HG03442 (cell line): ENCODE results near the gene PIK3CB.
A peak's percentile ranks its signal among the peaks of the same experiment; 100 is the strongest.

Experiments used
- ATAC-seq: cut with Tn5 transposase; IDR thresholded peaks from one replicate; pipeline ENCODE4 v1.9.1; 2021; ENCODE audit warnings: mild to moderate bottlenecking, moderate library complexity; ENCODE audit not compliant: unreplicated experiment

Gene PIK3CB

GRCh38 chr3:138834596-138835396 lies at the start of gene PIK3CB:
TSS of gene PIK3CB (minus strand) at chr3:138834928. CDS start at chr3:138759343, 75,585 bp downstream.
- peak; percentile 91 for ATAC-seq

GRCh38 chr3:138881233-138881632 lies 46.5 kb upstream of the PIK3CB start:
- ATAC-seq = no peak

GRCh38 chr3:138879541-138880380 lies 45.0 kb upstream of the PIK3CB start:
- no peak for ATAC-seq

- no peak for ATAC-seq
Observed at GRCh38 chr3:138877226-138877625, 42.5 kb upstream of the PIK3CB start.

- no peak for ATAC-seq
Observed at GRCh38 chr3:138875754-138876664, 41.3 kb upstream of the PIK3CB start.

GRCh38 chr3:138875096-138875753 lies 40.5 kb upstream of the PIK3CB start:
- no peak for ATAC-seq

GRCh38 chr3:138873471-138874278 lies 38.9 kb upstream of the PIK3CB start:
- no peak for ATAC-seq

- ATAC-seq = no peak
Observed at GRCh38 chr3:138872632-138873031, 37.9 kb upstream of the PIK3CB start.

GRCh38 chr3:138867996-138868395 lies 33.3 kb upstream of the PIK3CB start:
- no peak for ATAC-seq

GRCh38 chr3:138863776-138864113 lies 29.0 kb upstream of the PIK3CB start:
- ATAC-seq = no peak

GRCh38 chr3:138862924-138863775 lies 28.4 kb upstream of the PIK3CB start:
- ATAC-seq = no peak

- no peak for ATAC-seq
Observed at GRCh38 chr3:138862531-138862923, 27.8 kb upstream of the PIK3CB start.

- no peak for ATAC-seq
Observed at GRCh38 chr3:138861798-138862197, 27.1 kb upstream of the PIK3CB start.

- no peak for ATAC-seq
Observed at GRCh38 chr3:138856799-138857198, 22.1 kb upstream of the PIK3CB start.

- no peak for ATAC-seq
Observed at GRCh38 chr3:138854940-138855339, 20.2 kb upstream of the PIK3CB start.

- ATAC-seq = no peak
Observed at GRCh38 chr3:138854204-138854603, 19.5 kb upstream of the PIK3CB start.

- ATAC-seq = no peak
Observed at GRCh38 chr3:138850151-138850550, 15.4 kb upstream of the PIK3CB start.

- ATAC-seq = no peak
Observed at GRCh38 chr3:138849222-138849940, 14.7 kb upstream of the PIK3CB start.
